GM12878 (cell line): ENCODE data around the gene TAX1BP1. TPM values are rescaled to one million over a fixed set of nuclear protein-coding genes. Genes with fewer than 3 reads are reported as not detected.

ENCODE experiments used
- ATAC-seq: fragments of 200-7000 bp; cut with Tn5 transposase; 3 replicates; pipeline ENCODE4 v1.9.1; 2020; ENCODE audit warnings: mild to moderate bottlenecking, moderate library complexity
- BruUV-seq: library from RNA; stranded (reverse); fragments of 400-500 nt; replicated peaks from 2 replicates; lab custom pipeline; 2021; lab: Mats Ljungman, UMichigan
- CTCF ChIA-PET: fragments of 300-600 bp; sonication (Branson Sonifier 250); formaldehyde crosslinking; extraction: SDS; loops from one replicate; lab custom pipeline; 2021; ENCODE audit warnings: inconsistent platforms; lab: Yijun Ruan, JAX
- POLR2A ChIA-PET: fragments of 350-600 bp; formaldehyde crosslinking; extraction: SDS; loops from one replicate; lab custom pipeline; 2021; ENCODE audit warnings: inconsistent platforms; lab: Charles Lee
- RAD21 ChIA-PET: fragments of 300-600 bp; sonication (Branson Sonifier 250); formaldehyde crosslinking; loops from one replicate; lab custom pipeline; 2023; ENCODE audit warnings: antibody characterized with exemption; ENCODE audit not compliant: unreplicated experiment; lab: Charles Lee
- SMC1A ChIA-PET: fragments of 300-600 bp; sonication (Branson Sonifier 250); formaldehyde crosslinking; loops from one replicate; lab custom pipeline; 2023; ENCODE audit not compliant: unreplicated experiment, uncharacterized antibody; lab: Charles Lee
- DNase-seq: peaks from one replicate; pipeline ENCODE4 v3.0.0-alpha.2; 2011; ENCODE audit warnings: low read depth, low spot score
- FAIRE-seq: peaks from 3 replicates; lab custom pipeline; 2011; peaks lifted over from hg19 to GRCh38; lab: Jason Lieb, UNC
- H2AFZ ChIP-seq: 2 replicates; pipeline ENCODE4 v1.6.0; 2011; ENCODE audit warnings: low read depth, low read length, control low read depth; ENCODE audit not compliant: control insufficient read depth
- H3K27ac ChIP-seq: 2 replicates; pipeline ENCODE4 v1.5.1; 2011; ENCODE audit warnings: control low read depth; ENCODE audit not compliant: control insufficient read depth, insufficient read depth
- H3K27me3 ChIP-seq, 2 experiments: replicated peaks in 1 of 2; 2 replicates each; pipeline versions ENCODE4 v1.6.0 to v1.6.1; 2011; ENCODE audit warnings: low read length in 1 of 2; ENCODE audit not compliant: control insufficient read depth in 2 of 2, insufficient read depth in 2 of 2
- H3K36me3 ChIP-seq, 2 experiments: 2 replicates each; pipeline ENCODE4 v1.5.1; 2011; ENCODE audit warnings: low read length in 1 of 2; ENCODE audit not compliant: control insufficient read depth in 2 of 2, insufficient read depth in 2 of 2
- H3K4me1 ChIP-seq: 2 replicates; pipeline ENCODE4 v1.6.1; 2011; ENCODE audit warnings: mild to moderate bottlenecking, low read length, moderate library complexity, mixed read lengths; ENCODE audit not compliant: control insufficient read depth, insufficient read depth
- H3K4me2 ChIP-seq: 2 replicates; pipeline ENCODE4 v1.6.0; 2011; ENCODE audit warnings: control low read depth; ENCODE audit not compliant: control insufficient read depth, insufficient read depth
- H3K4me3 ChIP-seq: fragments of 200-600 bp; sonication (generic); 2 replicates; pipeline ENCODE4 v1.5.1; 2016
- H3K79me2 ChIP-seq: 2 replicates; pipeline ENCODE4 v1.6.0; 2011; ENCODE audit warnings: low read length; ENCODE audit not compliant: control insufficient read depth, insufficient read depth
- H3K9ac ChIP-seq: 2 replicates; pipeline ENCODE4 v1.8.0; 2011; ENCODE audit warnings: low read length, control low read depth, mixed read lengths; ENCODE audit not compliant: control insufficient read depth, insufficient read depth
- H3K9me3 ChIP-seq: replicated peaks from 3 replicates; pipeline ENCODE4 v1.5.1; 2011; ENCODE audit warnings: mild to moderate bottlenecking, low read length; ENCODE audit not compliant: control insufficient read depth, insufficient read depth
- H4K20me1 ChIP-seq: 2 replicates; pipeline ENCODE4 v1.6.0; 2011; ENCODE audit not compliant: control insufficient read depth, insufficient read depth
- CBFB ChIP-seq: IDR thresholded peaks from 2 replicates; pipeline ENCODE4 v1.6.1; 2016; ENCODE audit warnings: antibody characterized with exemption, low read depth
- CHD4 ChIP-seq: fragments of 200-600 bp; sonication (generic); IDR thresholded peaks from 2 replicates; pipeline ENCODE4 v1.6.1; 2016; ENCODE audit warnings: mild to moderate bottlenecking
- GATAD2B ChIP-seq: fragments of 450-650 bp; conservative IDR thresholded peaks from 2 replicates; pipeline ENCODE4 v1.6.1; 2017; ENCODE audit warnings: low read depth, mild to moderate bottlenecking, moderate library complexity
- HDAC2 ChIP-seq: fragments of 200-600 bp; sonication (generic); IDR thresholded peaks from 2 replicates; pipeline ENCODE4 v1.6.1; 2017
- LARP7 ChIP-seq: fragments of 450-650 bp; IDR thresholded peaks from 2 replicates; pipeline ENCODE4 v1.6.1; 2017; ENCODE audit warnings: mild to moderate bottlenecking
- MTA2 ChIP-seq: fragments of 450-650 bp; IDR thresholded peaks from 2 replicates; pipeline ENCODE4 v1.6.1; 2016; ENCODE audit warnings: low read depth, mild to moderate bottlenecking, moderate library complexity
- NBN ChIP-seq: fragments of 450-650 bp; IDR thresholded peaks from 2 replicates; pipeline ENCODE4 v1.6.1; 2016
- POLR2A ChIP-seq: IDR thresholded peaks from 2 replicates; pipeline ENCODE4 v1.6.1; 2011; ENCODE audit warnings: low read depth, mild to moderate bottlenecking, low read length
- RAD51 ChIP-seq: fragments of 450-650 bp; IDR thresholded peaks from 2 replicates; pipeline ENCODE4 v1.6.1; 2016; ENCODE audit warnings: moderate library complexity, mild to moderate bottlenecking, inconsistent platforms
- SIX5 ChIP-seq: IDR thresholded peaks from 2 replicates; pipeline ENCODE4 v1.6.1; 2011; ENCODE audit warnings: mild to moderate bottlenecking, low read depth, low read length, moderate library complexity; ENCODE audit not compliant: severe bottlenecking
- TCF7 ChIP-seq: IDR thresholded peaks from 2 replicates; pipeline ENCODE4 v1.6.1; 2014; ENCODE audit warnings: antibody characterized with exemption, borderline replicate concordance
- ZNF622 ChIP-seq: fragments of 450-650 bp; IDR thresholded peaks from 2 replicates; pipeline ENCODE4 v1.6.1; 2017; ENCODE audit warnings: mild to moderate bottlenecking, inconsistent platforms
- WGBS: methylation state at CpG from one replicate; pipeline ENCODE4 v1.1.6; 2016; ENCODE audit warnings: low lambda C conversion rate; ENCODE audit not compliant: insufficient replicate concordance, insufficient coverage; ENCODE audit errors: missing lambda C conversion rate; 5-methylcytosine and 5-hydroxymethylcytosine counted together
- in situ Hi-C: fragments of 300-500 bp; cut with MboI; formaldehyde crosslinking; loops from 9 replicates; pipeline ENCODE4 v1.14.3; 2018; ENCODE audit warnings: mixed read lengths
- intact Hi-C: fragments of 100-400 bp; cut with micrococcal nuclease; formaldehyde crosslinking; loops from one replicate; pipeline ENCODE4 v1.14.2; 2022; ENCODE audit not compliant: unreplicated experiment
- polyA plus RNA-seq, 11 experiments: library from polyadenylated mRNA; depleted of rRNA in 4 of 11; unstranded in 6 of 11; stranded (reverse) in 5 of 11; fragments of >200 nt; fragmentation: Nextera tagmentation in 4 of 11; fragmentation: Illumina TruSeq in 1 of 11; extraction: Ambion mirVana in 4 of 11; extraction: Trizol in 1 of 11; gene quantifications; 1 replicate in 1 of 11; 2 replicates in 10 of 11; pipeline versions ENCODE4 v1.2.1 to v1.2.3, GENCODE V29; 2011 to 2016; ENCODE audit warnings: inconsistent platforms in 2 of 11, missing spikeins in 2 of 11, low read depth in 1 of 11
- total RNA-seq, 4 experiments: library from RNA; depleted of rRNA in 3 of 4; stranded (reverse); fragments of >200 nt in 3 of 4; fragmentation: Illumina TruSeq in 1 of 4; extraction: Trizol in 1 of 4; gene quantifications; 2 replicates each; pipeline versions ENCODE4 v1.2.1 to v1.2.3, GENCODE V29; 2013 to 2021

The TAX1BP1 gene
- total and polyA plus RNA-seq, 10 of the 15 experiments (the other 5 are each of a cell fraction or from before 2014, with no cell fraction given), result 30.8 to 105 (median 52.0) TPM

DNA sequence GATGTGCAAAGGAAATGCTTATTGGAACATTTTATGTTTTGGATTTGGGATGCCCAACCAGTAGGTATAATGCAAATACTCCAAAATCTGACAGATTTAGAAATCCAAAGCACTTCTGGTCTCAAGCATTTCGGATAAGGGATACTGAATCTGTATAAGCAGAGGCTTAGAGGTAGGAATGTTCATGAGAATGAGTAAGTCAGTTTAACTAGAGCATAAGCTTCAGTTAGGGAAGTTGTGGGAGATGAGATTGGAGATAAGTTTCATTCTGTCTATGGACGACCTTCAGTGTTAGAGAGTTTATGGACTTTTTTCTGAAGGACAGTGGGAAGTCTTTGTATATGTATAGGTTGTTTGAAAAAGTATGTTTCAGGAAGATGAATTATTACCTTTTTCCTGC is 10.4 kb downstream of the TAX1BP1 start (continued):
- TF ChIP-seq GATAD2B (no peak), CHD4 (no peak), LARP7 (no peak)
- TF ChIP-seq, all 136 proteins: peak for 0

DNA sequence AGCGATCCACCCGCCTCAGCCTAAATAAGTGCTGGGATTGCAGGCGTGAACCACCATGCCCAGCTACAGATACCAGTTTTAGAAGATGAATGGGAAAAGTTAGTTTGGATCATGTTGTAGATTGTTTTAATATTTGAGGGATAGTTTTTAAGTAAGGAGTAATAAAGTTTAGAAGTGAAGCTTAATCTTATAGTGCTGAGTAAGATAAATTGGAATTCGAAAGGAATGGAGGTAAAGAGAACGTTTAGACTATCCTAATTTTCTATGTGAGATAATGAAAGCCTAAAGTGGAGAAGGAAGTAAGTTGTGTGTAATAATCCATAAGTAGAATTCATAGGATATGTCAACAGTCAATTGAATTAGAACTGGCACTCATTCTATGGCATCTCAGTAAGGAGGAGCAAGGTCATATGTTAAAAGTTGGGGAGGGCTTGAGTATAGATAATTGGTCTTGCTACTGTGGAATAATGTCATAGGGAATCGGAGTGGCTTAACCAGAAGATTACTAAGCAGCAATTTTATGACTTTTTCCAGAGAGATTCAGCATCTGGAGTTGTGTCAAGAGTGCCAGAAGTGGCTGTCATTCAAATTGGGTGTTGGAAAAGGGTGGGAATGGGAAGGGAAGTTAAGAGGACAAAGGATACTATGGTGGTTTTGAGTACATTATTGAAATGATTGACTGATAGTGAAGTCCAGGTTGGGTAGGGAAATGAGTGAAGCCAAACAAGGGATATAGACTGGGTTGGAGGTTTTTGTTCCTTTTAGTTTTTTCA is 12.1 kb downstream of the TAX1BP1 start:
- ATAC-seq (no peak), DNase-seq (no peak), FAIRE-seq (no peak)
- ChIA-PET RAD21 (no interaction called here), SMC1A (no interaction called here), CTCF (no interaction called here), POLR2A (interaction anchor here (1.0 kb wide), 1 partner anchor 11 kb away, joined by 3 read pairs; no protein-coding TSS in a partner anchor)
- no peak overlapping the region for H3K4me3 ChIP-seq
- H3K79me2 ChIP-seq, result peaks cover 2% of the 10 kb centered on the region; the same call in 1 of the 2 replicates
- H3K4me1 ChIP-seq, result no peaks in the 10 kb centered on the region
- H3K9ac ChIP-seq, result no peak overlapping the region
- TF ChIP-seq TCF7 (no peak), HDAC2 (no peak), CBFB (no peak), RAD51 (no peak), ZNF622 (no peak), NBN (no peak), SIX5 (no peak), MTA2 (no peak), POLR2A (no peak)
- intact Hi-C loops (no loop called here), in situ Hi-C loops (no loop called here)
- H3K27ac ChIP-seq, result no peak overlapping the region
- H2AFZ ChIP-seq, result no peak overlapping the region
- no peaks in the 10 kb centered on the region for H3K27me3 ChIP-seq
- H3K4me2 ChIP-seq, result no peak overlapping the region
- over 99% methylated on average over 6 of the region's 6 CpGs for WGBS
- peaks cover 2 to 12% of the 10 kb centered on the region in 2 experiments for H3K36me3 ChIP-seq
- H3K9me3 ChIP-seq, result no peaks in the 10 kb centered on the region
- TSS peak; percentile 29 for BruUV-seq
- H4K20me1 ChIP-seq, result no peaks in the 10 kb centered on the region
